K562 (cell line): ENCODE data around the gene TFAP2B. TPM values are rescaled to one million over a fixed set of nuclear protein-coding genes. Genes with fewer than 3 reads are reported as not detected.

ENCODE experiments used
- ATAC-seq: fragments of 200-7000 bp; cut with Tn5 transposase; 3 replicates; pipeline ENCODE4 v1.9.1; 2020; ENCODE audit warnings: moderate library complexity
- Bru-seq: library from RNA; stranded (reverse); fragments of 400-500 nt; gene quantifications from one replicate; lab custom pipeline; 2021; lab: Mats Ljungman, UMichigan
- BruChase-seq, 2 experiments: library from RNA; stranded (reverse); fragments of 400-500 nt; gene quantifications; one replicate each; lab custom pipeline; 2021; lab: Mats Ljungman, UMichigan
- BruUV-seq: library from RNA; stranded (reverse); fragments of 400-500 nt; replicated peaks from 2 replicates; lab custom pipeline; 2021; lab: Mats Ljungman, UMichigan
- CTCF ChIA-PET: fragments of 300-600 bp; formaldehyde crosslinking; extraction: SDS; loops from one replicate; lab custom pipeline; 2021; ENCODE audit warnings: low intra/inter-chr PET ratio; lab: Yijun Ruan, JAX
- POLR2A ChIA-PET: fragments of 300-600, 350-650 bp; sonication (Branson Sonifier 250); formaldehyde crosslinking; extraction: SDS; loops from one replicate; lab custom pipeline; 2021; ENCODE audit warnings: antibody characterized with exemption, inconsistent platforms; lab: Yijun Ruan, JAX
- DNase-seq, 4 experiments: peaks; one replicate each; pipeline versions ENCODE4 v3.0.0 to v3.0.0-alpha.2; 2011 to 2018; ENCODE audit warnings: low spot score in 3 of 4, mixed read lengths in 3 of 4; ENCODE audit errors: extremely low read depth in 1 of 4
- FAIRE-seq: peaks from 2 replicates; lab custom pipeline; 2011; peaks lifted over from hg19 to GRCh38; lab: Jason Lieb, UNC
- H2AFZ ChIP-seq: 2 replicates; pipeline ENCODE4 v1.6.0; 2011; ENCODE audit warnings: low read depth, low read length, control low read depth, inconsistent platforms
- H3K27ac ChIP-seq: fragments of 200-600 bp; 3 replicates; pipeline ENCODE4 v1.8.0; 2011; ENCODE audit warnings: low read depth, mild to moderate bottlenecking, control low read depth, inconsistent platforms, low read length, moderate library complexity, mixed read lengths; ENCODE audit errors: extremely low read depth
- H3K27me3 ChIP-seq, 2 experiments: fragments of 300-600 bp in 1 of 2; 2 replicates in 1 of 2; 3 replicates in 1 of 2; pipeline versions ENCODE4 v1.6.0 to v1.8.0; 2011; ENCODE audit warnings: inconsistent platforms in 2 of 2, low read length in 2 of 2, mild to moderate bottlenecking in 1 of 2, mixed read lengths in 1 of 2, moderate library complexity in 1 of 2; ENCODE audit not compliant: control insufficient read depth in 2 of 2, insufficient read depth in 2 of 2
- H3K36me3 ChIP-seq: fragments of 300-600 bp; 3 replicates; pipeline ENCODE4 v1.8.0; 2011; ENCODE audit warnings: mild to moderate bottlenecking, low read length, inconsistent platforms; ENCODE audit not compliant: control insufficient read depth, insufficient read depth
- H3K4me1 ChIP-seq, 2 experiments: fragments of 200-600 bp in 1 of 2; replicated peaks in 1 of 2; 2 replicates in 1 of 2; 3 replicates in 1 of 2; pipeline versions ENCODE4 v1.5.1 to v1.8.0; 2011; ENCODE audit warnings: inconsistent platforms in 2 of 2, low read length in 2 of 2, mild to moderate bottlenecking in 1 of 2, mixed read lengths in 1 of 2, moderate library complexity in 1 of 2; ENCODE audit not compliant: control insufficient read depth in 2 of 2, insufficient read depth in 2 of 2
- H3K4me2 ChIP-seq: 2 replicates; pipeline ENCODE4 v1.6.1; 2011; ENCODE audit warnings: low read length, control low read depth, inconsistent platforms, mixed read lengths; ENCODE audit not compliant: insufficient read depth
- H3K4me3 ChIP-seq: fragments of 200-600 bp; sonication (generic), shearing (Covaris generic); 2 replicates; pipeline ENCODE4 v1.5.1; 2016; ENCODE audit warnings: control low read depth, inconsistent platforms
- H3K79me2 ChIP-seq: fragments of 200-600 bp; 3 replicates; pipeline ENCODE4 v1.8.0; 2011; ENCODE audit warnings: low read length, inconsistent platforms; ENCODE audit not compliant: control insufficient read depth, insufficient read depth
- H3K9ac ChIP-seq, 2 experiments: 2 replicates each; pipeline versions ENCODE4 v1.6.0 to v1.6.1; 2011; ENCODE audit warnings: low read depth in 2 of 2, low read length in 2 of 2, control low read depth in 1 of 2, inconsistent platforms in 1 of 2, mild to moderate bottlenecking in 1 of 2, mixed read lengths in 1 of 2; ENCODE audit not compliant: insufficient read depth in 1 of 2
- H3K9me1 ChIP-seq: one replicate; pipeline ENCODE4 v1.6.0; 2011; ENCODE audit warnings: inconsistent platforms, mild to moderate bottlenecking, low read length, moderate library complexity; ENCODE audit not compliant: control insufficient read depth, insufficient read depth
- H3K9me3 ChIP-seq: replicated peaks from 2 replicates; pipeline ENCODE4 v1.5.1; 2011; ENCODE audit warnings: low read depth, low read length, inconsistent platforms; ENCODE audit not compliant: control insufficient read depth, insufficient read depth
- H4K20me1 ChIP-seq: replicated peaks from 2 replicates; pipeline ENCODE4 v1.6.1; 2011; ENCODE audit warnings: low read length, inconsistent platforms, mixed read lengths; ENCODE audit not compliant: control insufficient read depth, insufficient read depth
- CAMTA2 ChIP-seq: fragments of 250-450 bp; sonication (Bioruptor Pico); conservative IDR thresholded peaks from 2 replicates; pipeline ENCODE4 v1.5.1; 2022
- ESRRA ChIP-seq: fragments of 450-650 bp; IDR thresholded peaks from 2 replicates; pipeline ENCODE4 v1.6.1; 2014; ENCODE audit warnings: low read depth, mild to moderate bottlenecking, moderate library complexity, borderline replicate concordance
- HBP1 ChIP-seq: fragments of 450-650 bp; formaldehyde crosslinking; IDR thresholded peaks from 2 replicates; pipeline ENCODE4 v1.4.0; 2022; ENCODE audit warnings: missing genetic modification characterization
- HOXB6 ChIP-seq: fragments of 250-450 bp; sonication (Bioruptor Pico); IDR thresholded peaks from 2 replicates; pipeline ENCODE4 v1.5.1; 2022; ENCODE audit warnings: mild to moderate bottlenecking, borderline replicate concordance
- ILF3 ChIP-seq: fragments of 450-650 bp; IDR thresholded peaks from 2 replicates; pipeline ENCODE4 v1.6.1; 2018; ENCODE audit warnings: antibody characterized with exemption, mild to moderate bottlenecking, moderate library complexity, borderline replicate concordance
- NFATC3 ChIP-seq: fragments of 450-650 bp; IDR thresholded peaks from 2 replicates; pipeline ENCODE4 v1.6.1; 2017; ENCODE audit warnings: mild to moderate bottlenecking
- NFYB ChIP-seq: IDR thresholded peaks from 2 replicates; pipeline ENCODE4 v1.6.1; 2011; ENCODE audit warnings: mild to moderate bottlenecking, moderate library complexity; ENCODE audit not compliant: insufficient read length; ENCODE audit errors: extremely low read depth
- NR2F6 ChIP-seq: fragments of 450-650 bp; formaldehyde crosslinking; IDR thresholded peaks from 2 replicates; pipeline ENCODE4 v1.4.0; 2020; ENCODE audit warnings: mild to moderate bottlenecking
- POLR3G ChIP-seq: IDR thresholded peaks from 2 replicates; pipeline ENCODE4 v1.6.1; 2011; ENCODE audit not compliant: insufficient read length, insufficient replicate concordance; ENCODE audit errors: extremely low read depth
- RBM39 ChIP-seq: fragments of 200-400 bp; formaldehyde crosslinking; optimal IDR thresholded peaks from 2 replicates; pipeline ENCODE3; 2018; ENCODE audit warnings: low read depth, low read length
- RFX7 ChIP-seq: fragments of 250-450 bp; sonication (Bioruptor Pico); IDR thresholded peaks from 2 replicates; pipeline ENCODE4 v1.5.1; 2021; ENCODE audit warnings: mild to moderate bottlenecking
- ZNF165 ChIP-seq: fragments of 250-450 bp; sonication (Bioruptor Pico); IDR thresholded peaks from 2 replicates; pipeline ENCODE4 v1.4.0; 2020; ENCODE audit warnings: borderline replicate concordance
- ZNF212 ChIP-seq: fragments of 450-650 bp; formaldehyde crosslinking; IDR thresholded peaks from 2 replicates; pipeline ENCODE4 v1.4.0; 2020; ENCODE audit warnings: mild to moderate bottlenecking
- ZSCAN29 ChIP-seq: fragments of 450-650 bp; IDR thresholded peaks from 2 replicates; pipeline ENCODE4 v1.6.1; 2017
- WGBS: fragments of 100-300 bp; shearing (Covaris generic); methylation state at CpG from one replicate; pipeline ENCODE4 v1.1.6; 2016; ENCODE audit warnings: low coverage, mixed read lengths; ENCODE audit not compliant: insufficient coverage; ENCODE audit errors: missing lambda C conversion rate; 5-methylcytosine and 5-hydroxymethylcytosine counted together
- in situ Hi-C: fragments of 300-500 bp; cut with MboI; formaldehyde crosslinking; loops from 4 replicates; pipeline ENCODE4 v1.15.0; 2018; ENCODE audit warnings: inconsistent platforms, mixed read lengths
- intact Hi-C: fragments of 100-400 bp; cut with micrococcal nuclease; formaldehyde crosslinking; loops from 2 replicates; pipeline ENCODE4 v1.14.2; 2022
- long read RNA-seq, 3 experiments: library from polyadenylated mRNA in 2 of 3; library from RNA in 1 of 3; unstranded in 2 of 3; stranded (forward) in 1 of 3; transcript quantifications; one replicate each; pipeline ENCODE4 v2.0.0, GENCODE V29; 2019 to 2022
- polyA minus RNA-seq, 3 experiments: library from RNA; depleted of rRNA, polyadenylated mRNA; stranded (reverse); fragments of >200 nt; gene quantifications; 2 replicates each; pipeline ENCODE4 v1.2.3, GENCODE V29; 2011
- polyA plus RNA-seq, 8 experiments: library from polyadenylated mRNA; depleted of rRNA in 4 of 8; stranded (reverse) in 5 of 8; unstranded in 3 of 8; fragments of >200 nt; fragmentation: Nextera tagmentation in 2 of 8; fragmentation: Illumina TruSeq in 1 of 8; extraction: Ambion mirVana in 2 of 8; extraction: Trizol in 1 of 8; gene quantifications; 2 replicates each; pipeline versions ENCODE4 v1.2.1 to v1.2.3, GENCODE V29; 2011 to 2014; ENCODE audit warnings: inconsistent platforms in 1 of 8, missing spikeins in 1 of 8
- total RNA-seq, 7 experiments: library from RNA; depleted of rRNA in 6 of 7; stranded (reverse); fragments of >200 nt in 6 of 7; fragmentation: Illumina TruSeq in 2 of 7; extraction: Trizol in 2 of 7; gene quantifications; 2 replicates each; pipeline versions ENCODE4 v1.2.1 to v1.2.3, GENCODE V29; 2011 to 2021; ENCODE audit warnings: low replicate concordance in 1 of 7
- TF ChIP-seq, protein P1 (sequence below), 2 experiments: fragments of 450-650 bp; conservative IDR thresholded peaks; 2 replicates each; pipeline ENCODE4 v1.6.1; 2017; ENCODE audit warnings: mild to moderate bottlenecking in 2 of 2, moderate library complexity in 2 of 2

Gene TFAP2B
- total RNA-seq (2011; cell fraction: chromatin; rRNA removed; ENCODE audit: low replicate concordance): not detected in 2 replicates
- total RNA-seq (2011; cell fraction: nucleolus; rRNA removed): not detected in 2 replicates
- total RNA-seq (2011; cell fraction: nucleoplasm; rRNA removed): not detected in 2 replicates
- total RNA-seq (2014; rRNA removed) (not detected in 2 replicates), total RNA-seq (2014; rRNA removed; fragmentation: Illumina TruSeq; extraction: Trizol) (not detected in 2 replicates), total RNA-seq (2015; rRNA removed; fragmentation: Illumina TruSeq; extraction: Trizol) (not detected in 2 replicates), total RNA-seq (2021) (not detected in 2 replicates), polyA plus RNA-seq (2011; rRNA removed) (not detected in 2 replicates), polyA plus RNA-seq (2014; fragmentation: Illumina TruSeq; extraction: Trizol) (not detected in 2 replicates), polyA plus RNA-seq (2014; fragmentation: Nextera tagmentation; extraction: Ambion mirVana) (not detected), polyA plus RNA-seq (2014; rRNA removed) (not detected in 2 replicates), polyA minus RNA-seq (2011; rRNA and poly(A)+ RNA removed) (not detected in 2 replicates), Bru-seq, nascent RNA (percentile 14 among the genes with signal in this experiment), BruChase-seq, experiment 1, labeled RNA remaining after a 2-hour chase (percentile 12 among the genes with signal in this experiment), BruChase-seq, experiment 2, labeled RNA remaining after a 6-hour chase (percentile 2 among the genes with signal in this experiment)
- 0.01 TPM in 1 of 2 replicates, not detected in the other for polyA plus RNA-seq (2011; cell fraction: cytosol; rRNA removed)
- polyA plus RNA-seq (2011; cell fraction: nucleus; rRNA removed): 0.06 TPM in 2 replicates
- 0.01 TPM in 1 of 2 replicates, not detected in the other for polyA plus RNA-seq (2012)
- polyA minus RNA-seq (2011; cell fraction: cytosol; rRNA and poly(A)+ RNA removed): not detected in 2 replicates
- not detected in 2 replicates for polyA minus RNA-seq (2011; cell fraction: nucleus; rRNA and poly(A)+ RNA removed)
- long read RNA-seq, experiment 1: 0 reads
- long read RNA-seq, experiment 2: 0 reads
- long read RNA-seq, experiment 3: 0 reads

- 76% methylated on average over 7 of the region's 7 CpGs for WGBS
- Histone ChIP-seq H3K27me3 (no peaks in the 10 kb centered on the region), H3K9me1 (no peaks in the 10 kb centered on the region), H2AFZ (no peak within 1 kb of the TSS), H3K79me2 (no peaks in the 10 kb centered on the region), H3K9ac (no peak within 1 kb of the TSS), H4K20me1 (no peaks in the 10 kb centered on the region), H3K9me3 (0 out of 2 replicates have a peak, but pooled peaks cover 3% of the 10 kb centered on the region), H3K4me2 (no peak within 1 kb of the TSS), H3K4me3 (no peak within 1 kb of the TSS), H3K27ac (no peak within 1 kb of the TSS), H3K4me1 (peaks cover 0 to 6% of the 10 kb centered on the region in 2 experiments; a peak in 2 of 5 replicates), H3K36me3 (no peaks in the 10 kb centered on the region)
- no peak for ATAC-seq
- CTCF ChIA-PET: no interaction called here
- FAIRE-seq: no peak
- no peak for DNase-seq
- BruUV-seq: no TSS peak
- TF ChIP-seq NR2F6 (CRISPR knock-in tag) (no peak), NFATC3 (no peak), POLR3G (no peak), HBP1 (CRISPR knock-in tag) (no peak), ILF3 (no peak), HOXB6 (no peak), ESRRA (no peak), NFYB (no peak), ZNF212 (CRISPR knock-in tag) (no peak), RBM39 (no peak), ZNF165 (no peak), CAMTA2 (CRISPR knock-in tag) (no peak), RFX7 (CRISPR knock-in tag) (no peak), ZSCAN29 (no peak)
- TF ChIP-seq, protein P1, sequence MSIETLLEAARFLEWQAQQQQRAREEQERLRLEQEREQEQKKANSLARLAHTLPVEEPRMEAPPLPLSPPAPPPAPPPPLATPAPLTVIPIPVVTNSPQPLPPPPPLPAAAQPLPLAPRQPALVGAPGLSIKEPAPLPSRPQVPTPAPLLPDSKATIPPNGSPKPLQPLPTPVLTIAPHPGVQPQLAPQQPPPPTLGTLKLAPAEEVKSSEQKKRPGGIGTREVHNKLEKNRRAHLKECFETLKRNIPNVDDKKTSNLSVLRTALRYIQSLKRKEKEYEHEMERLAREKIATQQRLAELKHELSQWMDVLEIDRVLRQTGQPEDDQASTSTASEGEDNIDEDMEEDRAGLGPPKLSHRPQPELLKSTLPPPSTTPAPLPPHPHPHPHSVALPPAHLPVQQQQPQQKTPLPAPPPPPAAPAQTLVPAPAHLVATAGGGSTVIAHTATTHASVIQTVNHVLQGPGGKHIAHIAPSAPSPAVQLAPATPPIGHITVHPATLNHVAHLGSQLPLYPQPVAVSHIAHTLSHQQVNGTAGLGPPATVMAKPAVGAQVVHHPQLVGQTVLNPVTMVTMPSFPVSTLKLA (conservative IDR thresholded peaks at IDR 0.05): no peak
- in situ Hi-C loops (loop anchor here (10.0 to 25.0 kb wide), 3 partner anchors 536 to 1194 kb away; no protein-coding TSS in a partner anchor), intact Hi-C loops (loop anchor here (5.0 to 10.0 kb wide), 4 partner anchors 309 to 1036 kb away; no protein-coding TSS in a partner anchor)
- POLR2A ChIA-PET: no interaction called here
These were observed at the start of gene TFAP2B for GRCh38 chr6:50818673-50819072. Gene TFAP2B (plus strand): TSS chr6:50818871. CDS start chr6:50818892, 21 bp downstream.
